Trophoblast cell (in vitro differentiated cells and primary cell): ENCODE results near the gene SEL1L.
A peak's percentile ranks its signal among the peaks of the same experiment; 100 is the strongest.

ENCODE experiments used
- DNase-seq, 2 donors: peaks; one replicate each; pipeline ENCODE4 v3.0.0-alpha.2; 2016
- H2AFZ ChIP-seq: 2 replicates; pipeline ENCODE4 v1.6.1; 2013; ENCODE audit warnings: low read length, moderate library complexity, mild to moderate bottlenecking; ENCODE audit not compliant: insufficient read depth, poor library complexity
- H2AK5ac ChIP-seq: 2 replicates; pipeline ENCODE4 v1.6.1; 2013; ENCODE audit warnings: mild to moderate bottlenecking, low read length
- H2BK120ac ChIP-seq: 2 replicates; pipeline ENCODE4 v1.6.1; 2013; ENCODE audit warnings: low read length, mild to moderate bottlenecking, moderate library complexity; ENCODE audit not compliant: insufficient read depth, poor library complexity
- H2BK12ac ChIP-seq: 2 replicates; pipeline ENCODE4 v1.6.1; 2013; ENCODE audit warnings: mild to moderate bottlenecking, low read length, moderate library complexity
- H2BK5ac ChIP-seq: 2 replicates; pipeline ENCODE4 v1.6.1; 2013; ENCODE audit warnings: low read length, low read depth, moderate library complexity, mild to moderate bottlenecking; ENCODE audit not compliant: poor library complexity
- H3K14ac ChIP-seq: 2 replicates; pipeline ENCODE4 v1.6.1; 2013; ENCODE audit warnings: mild to moderate bottlenecking, low read length
- H3K18ac ChIP-seq: 2 replicates; pipeline ENCODE4 v1.6.1; 2013; ENCODE audit warnings: mild to moderate bottlenecking, low read length
- H3K23ac ChIP-seq: 2 replicates; pipeline ENCODE4 v1.6.1; 2013; ENCODE audit warnings: low read length
- H3K27ac ChIP-seq: 2 replicates; pipeline ENCODE4 v1.5.1; 2013; ENCODE audit warnings: low read depth, mild to moderate bottlenecking, inconsistent platforms, low read length, moderate library complexity
- H3K27me3 ChIP-seq: 2 replicates; pipeline ENCODE4 v1.6.1; 2013; ENCODE audit warnings: inconsistent platforms, mild to moderate bottlenecking, low read length, moderate library complexity; ENCODE audit not compliant: insufficient read depth
- H3K36me3 ChIP-seq, 2 experiments: 1 replicate in 1 of 2; 2 replicates in 1 of 2; pipeline ENCODE4 v1.6.1; 2013; ENCODE audit warnings: low read length in 2 of 2, mild to moderate bottlenecking in 2 of 2, moderate library complexity in 1 of 2; ENCODE audit not compliant: insufficient read depth in 2 of 2, control insufficient read depth in 1 of 2
- H3K4ac ChIP-seq: 2 replicates; pipeline ENCODE4 v1.6.1; 2013; ENCODE audit warnings: low read depth, mild to moderate bottlenecking, low read length, moderate library complexity
- H3K4me1 ChIP-seq, 2 experiments: 1 replicate in 1 of 2; 2 replicates in 1 of 2; pipeline ENCODE4 v1.6.1; 2013; ENCODE audit warnings: low read length in 2 of 2, mild to moderate bottlenecking in 2 of 2, moderate library complexity in 1 of 2; ENCODE audit not compliant: insufficient read depth in 2 of 2, control insufficient read depth in 1 of 2
- H3K4me2 ChIP-seq: 2 replicates; pipeline ENCODE4 v1.6.1; 2013; ENCODE audit warnings: inconsistent platforms, mild to moderate bottlenecking, low read length, moderate library complexity
- H3K4me3 ChIP-seq: 2 replicates; pipeline ENCODE4 v1.5.1; 2013; ENCODE audit warnings: mild to moderate bottlenecking, low read depth, low read length, inconsistent platforms
- H3K79me1 ChIP-seq: one replicate; pipeline ENCODE4 v1.6.1; 2013; ENCODE audit warnings: low read length
- H3K79me2 ChIP-seq: 2 replicates; pipeline ENCODE4 v1.6.1; 2013; ENCODE audit warnings: low read length, mild to moderate bottlenecking; ENCODE audit not compliant: control insufficient read depth, insufficient read depth, poor library complexity
- H3K9ac ChIP-seq: 2 replicates; pipeline ENCODE4 v1.6.1; 2013; ENCODE audit warnings: mild to moderate bottlenecking, low read length
- H3K9me3 ChIP-seq: 2 replicates; pipeline ENCODE4 v1.6.1; 2013; ENCODE audit warnings: low read depth, mild to moderate bottlenecking, control low read depth, inconsistent platforms, low read length; ENCODE audit not compliant: insufficient read depth
- H4K12ac ChIP-seq: 2 replicates; pipeline ENCODE4 v1.6.1; 2013; ENCODE audit warnings: low read depth, mild to moderate bottlenecking, low read length, moderate library complexity
- H4K8ac ChIP-seq: 2 replicates; pipeline ENCODE4 v1.6.1; 2013; ENCODE audit warnings: low read depth, mild to moderate bottlenecking, low read length, moderate library complexity
- H4K91ac ChIP-seq: one replicate; pipeline ENCODE4 v1.6.1; 2013; ENCODE audit warnings: low read depth, mild to moderate bottlenecking, low read length, moderate library complexity
- WGBS: extraction: QIAGEN DNeasy Blood & Tissue Kit; methylation state at CpG from one replicate; pipeline ENCODE4 v1.1.7; 2013; ENCODE audit warnings: missing lambda C conversion rate; ENCODE audit not compliant: insufficient read length, insufficient coverage; ENCODE audit errors: extremely low coverage; 5-methylcytosine and 5-hydroxymethylcytosine counted together

SEL1L gene

GRCh38 chr14:81449576-81449975 is 84.1 kb downstream of the SEL1L start:
- Histone ChIP-seq H3K79me1 (no peaks in the 10 kb centered on the region), H3K79me2 (no peaks in the 10 kb centered on the region), H3K4me1 (peaks cover 13 to 19% of the 10 kb centered on the region in 2 experiments), H4K12ac (no peak overlapping the region), H3K14ac (no peak overlapping the region), H3K27ac (no peak overlapping the region), H2BK12ac (no peak overlapping the region), H3K27me3 (no peaks in the 10 kb centered on the region), H3K4me2 (no peak overlapping the region), H2BK5ac (no peak overlapping the region), H4K8ac (no peak overlapping the region), H3K18ac (no peak overlapping the region), H3K9ac (no peak overlapping the region), H2BK120ac (no peak overlapping the region), H3K4ac (no peak overlapping the region), H3K4me3 (no peak overlapping the region), H2AFZ (no peak overlapping the region), H2AK5ac (no peak overlapping the region), H3K36me3 (no peaks in the 10 kb centered on the region), H4K91ac (no peak overlapping the region), H3K23ac (no peak overlapping the region), H3K9me3 (no peaks in the 10 kb centered on the region)
- no CpG with 5 or more reads among the region's 6 CpGs for WGBS
- DNase-seq: peak; percentile 83 to 93

DNA sequence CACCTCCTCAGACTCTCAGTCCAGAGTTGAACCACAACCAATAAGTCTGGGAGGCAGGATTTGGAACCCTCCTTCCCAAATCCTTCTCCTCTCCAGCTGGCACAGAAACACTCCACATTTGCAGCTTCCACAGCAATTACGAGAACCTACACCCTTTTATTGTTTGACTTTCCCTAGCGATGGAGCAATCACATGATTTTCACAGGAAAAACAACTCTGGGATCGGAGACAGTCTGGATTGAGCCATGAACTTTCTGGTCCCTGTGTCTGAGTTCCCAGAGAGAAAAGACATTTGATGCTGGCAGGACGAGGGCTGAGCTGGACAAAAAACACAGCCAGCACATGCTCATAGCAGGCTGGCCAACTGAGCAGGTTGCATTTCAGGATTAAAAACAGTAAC is 84.5 kb downstream of the SEL1L start:
- H3K4me2 ChIP-seq: no peak overlapping the region
- no peak overlapping the region for H3K4ac ChIP-seq
- no peaks in the 10 kb centered on the region for H3K9me3 ChIP-seq
- H3K27me3 ChIP-seq: no peaks in the 10 kb centered on the region
- peak in 1 of 2 donors; percentile 45 for DNase-seq
- H2BK5ac ChIP-seq: no peak overlapping the region
- no peak overlapping the region for H2AK5ac ChIP-seq
- peaks cover 13 to 18% of the 10 kb centered on the region in 2 experiments for H3K4me1 ChIP-seq
- H4K8ac ChIP-seq: no peak overlapping the region
- WGBS: no CpG with 5 or more reads among the region's 4 CpGs
- H3K18ac ChIP-seq: no peak overlapping the region
- H4K91ac ChIP-seq: no peak overlapping the region
- H2AFZ ChIP-seq: no peak overlapping the region
- H3K79me2 ChIP-seq: no peaks in the 10 kb centered on the region
- no peak overlapping the region for H3K9ac ChIP-seq
- no peaks in the 10 kb centered on the region for H3K79me1 ChIP-seq
- no peak overlapping the region for H4K12ac ChIP-seq
- no peak overlapping the region for H3K14ac ChIP-seq
- no peak overlapping the region for H3K27ac ChIP-seq
- H2BK12ac ChIP-seq: no peak overlapping the region
- no peak overlapping the region for H3K4me3 ChIP-seq
- H3K36me3 ChIP-seq: no peaks in the 10 kb centered on the region
- H2BK120ac ChIP-seq: no peak overlapping the region
- H3K23ac ChIP-seq: no peak overlapping the region

- H2BK120ac ChIP-seq: no peak overlapping the region
- no peak overlapping the region for H2AFZ ChIP-seq
- no peak overlapping the region for H2AK5ac ChIP-seq
- no peaks in the 10 kb centered on the region for H3K36me3 ChIP-seq
- peaks cover 13 to 18% of the 10 kb centered on the region in 2 experiments for H3K4me1 ChIP-seq
- H2BK5ac ChIP-seq: no peak overlapping the region
- H4K91ac ChIP-seq: no peak overlapping the region
- no peak overlapping the region for H2BK12ac ChIP-seq
- no CpG with 5 or more reads among the region's 3 CpGs for WGBS
- no peaks in the 10 kb centered on the region for H3K79me1 ChIP-seq
- no peak overlapping the region for H3K27ac ChIP-seq
- no peak overlapping the region for H3K9ac ChIP-seq
- no peak overlapping the region for H3K4me3 ChIP-seq
- DNase-seq: no peak
- H3K4me2 ChIP-seq: no peak overlapping the region
- no peak overlapping the region for H3K4ac ChIP-seq
- H3K18ac ChIP-seq: no peak overlapping the region
- no peak overlapping the region for H4K12ac ChIP-seq
- no peak overlapping the region for H3K14ac ChIP-seq
- H3K79me2 ChIP-seq: no peaks in the 10 kb centered on the region
- H3K9me3 ChIP-seq: no peaks in the 10 kb centered on the region
- H4K8ac ChIP-seq: no peak overlapping the region
- no peaks in the 10 kb centered on the region for H3K27me3 ChIP-seq
- no peak overlapping the region for H3K23ac ChIP-seq
Observed at GRCh38 chr14:81447021-81447764, 86.5 kb downstream of the SEL1L start.

- no peak overlapping the region for H4K91ac ChIP-seq
- no peak overlapping the region for H3K4ac ChIP-seq
- no peak overlapping the region for H3K27ac ChIP-seq
- H3K27me3 ChIP-seq: no peaks in the 10 kb centered on the region
- H3K4me2 ChIP-seq: no peak overlapping the region
- H2BK120ac ChIP-seq: no peak overlapping the region
- no peak overlapping the region for H4K12ac ChIP-seq
- H2BK12ac ChIP-seq: peak overlapping the region; percentile 27
- H3K23ac ChIP-seq: no peak overlapping the region
- no peaks in the 10 kb centered on the region for H3K79me1 ChIP-seq
- H2BK5ac ChIP-seq: no peak overlapping the region
- peaks cover 13 to 18% of the 10 kb centered on the region in 2 experiments for H3K4me1 ChIP-seq
- H3K14ac ChIP-seq: no peak overlapping the region
- H3K9ac ChIP-seq: no peak overlapping the region
- DNase-seq: no peak
- H3K4me3 ChIP-seq: no peak overlapping the region
- no peaks in the 10 kb centered on the region for H3K9me3 ChIP-seq
- no peak overlapping the region for H3K18ac ChIP-seq
- no peaks in the 10 kb centered on the region for H3K36me3 ChIP-seq
- H2AK5ac ChIP-seq: no peak overlapping the region
- WGBS: no CpG with 5 or more reads among the region's 9 CpGs
- no peaks in the 10 kb centered on the region for H3K79me2 ChIP-seq
- no peak overlapping the region for H4K8ac ChIP-seq
- no peak overlapping the region for H2AFZ ChIP-seq
Observed at GRCh38 chr14:81446279-81447007, 87.2 kb downstream of the SEL1L start.
